ENCODE data around the gene SKI.

Gene SKI

GRCh38 chr1:2248854-2249558, 20.9 kb downstream of the SKI start:
- no peak for DNase-seq (ENCODE audit: extremely low spot score)
- no peak for TF ChIP-seq L3MBTL2 (conservative IDR thresholded peaks at IDR 0.05)
- no peak for TF ChIP-seq FOXM1 (IDR thresholded peaks at IDR 0.05; ENCODE audit: borderline replicate concordance)
- no peak for TF ChIP-seq SUZ12 (IDR thresholded peaks at IDR 0.05)
- TF ChIP-seq CTBP1 (IDR thresholded peaks at IDR 0.05; ENCODE audit: borderline replicate concordance), result no peak
- no peak for TF ChIP-seq BHLHE40 (IDR thresholded peaks at IDR 0.05; ENCODE audit: borderline replicate concordance)
- ChIA-PET POLR2A (no interaction called here), CTCF (no interaction called here)

GRCh38 chr1:2249559-2249906, 21.4 kb downstream of the SKI start:
- DNase-seq (ENCODE audit: extremely low spot score), result no peak
- CTCF ChIA-PET, result no interaction called here
- no peak for TF ChIP-seq LEF1 (IDR thresholded peaks at IDR 0.05; ENCODE audit: borderline replicate concordance)
- TF ChIP-seq CTBP1 (IDR thresholded peaks at IDR 0.05; ENCODE audit: borderline replicate concordance), result no peak
- TF ChIP-seq ARNT (IDR thresholded peaks at IDR 0.05), result no peak
- TF ChIP-seq L3MBTL2 (conservative IDR thresholded peaks at IDR 0.05), result no peak
- TF ChIP-seq TARDBP (IDR thresholded peaks at IDR 0.05), result no peak
- no peak for TF ChIP-seq FOXM1 (IDR thresholded peaks at IDR 0.05; ENCODE audit: borderline replicate concordance)
- TF ChIP-seq, protein P1, sequence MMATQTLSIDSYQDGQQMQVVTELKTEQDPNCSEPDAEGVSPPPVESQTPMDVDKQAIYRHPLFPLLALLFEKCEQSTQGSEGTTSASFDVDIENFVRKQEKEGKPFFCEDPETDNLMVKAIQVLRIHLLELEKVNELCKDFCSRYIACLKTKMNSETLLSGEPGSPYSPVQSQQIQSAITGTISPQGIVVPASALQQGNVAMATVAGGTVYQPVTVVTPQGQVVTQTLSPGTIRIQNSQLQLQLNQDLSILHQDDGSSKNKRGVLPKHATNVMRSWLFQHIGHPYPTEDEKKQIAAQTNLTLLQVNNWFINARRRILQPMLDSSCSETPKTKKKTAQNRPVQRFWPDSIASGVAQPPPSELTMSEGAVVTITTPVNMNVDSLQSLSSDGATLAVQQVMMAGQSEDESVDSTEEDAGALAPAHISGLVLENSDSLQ (IDR thresholded peaks at IDR 0.05), result no peak
- TF ChIP-seq SUZ12 (IDR thresholded peaks at IDR 0.05), result no peak
- no peak for TF ChIP-seq FOXK2 (IDR thresholded peaks at IDR 0.05)
- TF ChIP-seq FOXA1 (IDR thresholded peaks at IDR 0.05), result no peak
- no peak for TF ChIP-seq NFRKB (IDR thresholded peaks at IDR 0.05)
- no peak for TF ChIP-seq HDGF (IDR thresholded peaks at IDR 0.05; ENCODE audit: borderline replicate concordance)
- no peak for TF ChIP-seq ZNF384 (IDR thresholded peaks at IDR 0.05)
- no peak for TF ChIP-seq SP1 (IDR thresholded peaks at IDR 0.05)
- TF ChIP-seq ELF4 (IDR thresholded peaks at IDR 0.05), result no peak
- no peak for TF ChIP-seq BHLHE40 (IDR thresholded peaks at IDR 0.05; ENCODE audit: borderline replicate concordance)
- POLR2A ChIA-PET, result no interaction called here

GRCh38 chr1:2250721-2251281, 22.7 kb downstream of the SKI start:
- CTCF ChIA-PET, result no interaction called here
- DNase-seq (ENCODE audit: extremely low spot score), result no peak
- POLR2A ChIA-PET, result interaction anchor here (0.6 kb wide), 1 partner anchor 53 kb away, joined by 4 read pairs; no protein-coding TSS in a partner anchor
- TF ChIP-seq ZNF384 (IDR thresholded peaks at IDR 0.05) (no peak), FOXK2 (IDR thresholded peaks at IDR 0.05) (no peak), L3MBTL2 (conservative IDR thresholded peaks at IDR 0.05) (no peak), FOXM1 (IDR thresholded peaks at IDR 0.05; ENCODE audit: borderline replicate concordance) (no peak), FOXA1 (IDR thresholded peaks at IDR 0.05) (no peak), HDGF (IDR thresholded peaks at IDR 0.05; ENCODE audit: borderline replicate concordance) (no peak), LEF1 (IDR thresholded peaks at IDR 0.05; ENCODE audit: borderline replicate concordance) (no peak), ARNT (IDR thresholded peaks at IDR 0.05) (no peak), ELF4 (IDR thresholded peaks at IDR 0.05) (no peak), SUZ12 (IDR thresholded peaks at IDR 0.05) (no peak), TARDBP (IDR thresholded peaks at IDR 0.05) (no peak), CTBP1 (IDR thresholded peaks at IDR 0.05; ENCODE audit: borderline replicate concordance) (no peak), SP1 (IDR thresholded peaks at IDR 0.05) (no peak), BHLHE40 (IDR thresholded peaks at IDR 0.05; ENCODE audit: borderline replicate concordance) (no peak), NFRKB (IDR thresholded peaks at IDR 0.05) (no peak)
- TF ChIP-seq, protein P1 (IDR thresholded peaks at IDR 0.05), result no peak

DNA sequence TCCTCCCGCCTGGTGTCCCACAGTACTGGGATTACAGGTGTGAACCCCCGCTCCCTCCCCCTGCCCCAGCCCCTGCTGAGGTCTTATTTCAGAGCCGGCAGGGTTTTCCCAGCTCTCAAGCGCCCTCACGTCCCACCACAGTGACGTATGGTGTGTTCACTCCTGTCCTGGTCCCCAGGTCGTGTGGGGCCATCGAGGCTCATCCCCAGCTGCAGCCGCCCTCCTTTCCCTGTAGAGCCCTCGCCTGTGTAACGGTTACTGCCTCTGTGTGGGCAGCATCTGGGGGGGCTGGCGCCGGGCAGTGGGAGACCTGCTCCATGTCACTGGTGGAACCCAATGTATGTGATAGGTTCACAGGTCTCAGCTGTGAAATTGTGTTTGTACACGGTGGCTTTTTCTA, 23.2 kb downstream of the SKI start:
- ChIA-PET POLR2A (interaction anchor here (0.6 kb wide), 1 partner anchor 53 kb away, joined by 4 read pairs; no protein-coding TSS in a partner anchor), CTCF (interaction anchor here (0.6 kb wide), 1 partner anchor 10 kb away, joined by 6 read pairs; no protein-coding TSS in a partner anchor)
- no peak for DNase-seq (ENCODE audit: extremely low spot score)
- TF ChIP-seq L3MBTL2 (conservative IDR thresholded peaks at IDR 0.05) (no peak), ARNT (IDR thresholded peaks at IDR 0.05) (no peak), BHLHE40 (IDR thresholded peaks at IDR 0.05; ENCODE audit: borderline replicate concordance) (no peak), SP1 (IDR thresholded peaks at IDR 0.05) (no peak), HDGF (IDR thresholded peaks at IDR 0.05; ENCODE audit: borderline replicate concordance) (no peak), TARDBP (IDR thresholded peaks at IDR 0.05) (no peak), FOXK2 (IDR thresholded peaks at IDR 0.05) (no peak), FOXM1 (IDR thresholded peaks at IDR 0.05; ENCODE audit: borderline replicate concordance) (no peak), FOXA1 (IDR thresholded peaks at IDR 0.05) (no peak), SUZ12 (IDR thresholded peaks at IDR 0.05) (no peak), CTBP1 (IDR thresholded peaks at IDR 0.05; ENCODE audit: borderline replicate concordance) (no peak), ZNF384 (IDR thresholded peaks at IDR 0.05) (no peak)
- TF ChIP-seq, protein P1 (IDR thresholded peaks at IDR 0.05), result no peak

- DNase-seq (ENCODE audit: extremely low spot score), result no peak
- TF ChIP-seq ARNT (IDR thresholded peaks at IDR 0.05), result no peak
- TF ChIP-seq, protein P1 (IDR thresholded peaks at IDR 0.05), result no peak
- CTCF ChIA-PET, result interaction anchor here (0.6 to 1.1 kb wide), 2 partner anchors 11 to 14 kb away, joined by 3 to 6 read pairs; no protein-coding TSS in a partner anchor
- POLR2A ChIA-PET, result no interaction called here
Observed at GRCh38 chr1:2251786-2252185, 23.7 kb downstream of the SKI start.
